Liver (tissue), 9 donors: Measurements from ENCODE around the gene MIA3. TPM values are rescaled to one million over a fixed set of nuclear protein-coding genes. Genes with fewer than 3 reads are reported as not detected.

Source experiments
- DNase-seq: peaks from one replicate; pipeline ENCODE4 v3.0.0-alpha.2; 2017; ENCODE audit warnings: low spot score
- H3K27ac ChIP-seq, 2 donors: one replicate each; pipeline ENCODE4 v1.7.0; 2013; ENCODE audit warnings: inconsistent platforms in 2 of 2, low read length in 2 of 2, control low read depth in 1 of 2, low read depth in 1 of 2, mild to moderate bottlenecking in 1 of 2
- H3K27me3 ChIP-seq, 4 donors: one replicate each; pipeline versions ENCODE4 v1.6.1 to v1.7.0; 2013; ENCODE audit warnings: low read length in 3 of 4, inconsistent platforms in 1 of 4, mild to moderate bottlenecking in 1 of 4, moderate library complexity in 1 of 4; ENCODE audit not compliant: control insufficient read depth in 4 of 4, insufficient read depth in 4 of 4
- H3K36me3 ChIP-seq, 4 donors: one replicate each; pipeline versions ENCODE4 v1.6.1 to v1.7.0; 2013; ENCODE audit warnings: low read length in 3 of 4, mild to moderate bottlenecking in 3 of 4, low read depth in 1 of 4, moderate library complexity in 1 of 4; ENCODE audit not compliant: control insufficient read depth in 4 of 4, insufficient read depth in 3 of 4
- H3K4me1 ChIP-seq, 4 donors: one replicate each; pipeline versions ENCODE4 v1.6.1 to v1.7.0; 2013; ENCODE audit warnings: low read length in 3 of 4, mild to moderate bottlenecking in 3 of 4, moderate library complexity in 1 of 4; ENCODE audit not compliant: control insufficient read depth in 4 of 4, insufficient read depth in 4 of 4
- H3K4me3 ChIP-seq, 3 donors: one replicate each; pipeline versions ENCODE4 v1.6.1 to v1.7.0; 2013; ENCODE audit warnings: low read length in 3 of 3, control low read depth in 1 of 3, low read depth in 1 of 3, mild to moderate bottlenecking in 1 of 3
- H3K9ac ChIP-seq, 2 donors: one replicate each; pipeline ENCODE4 v1.7.0; 2013; ENCODE audit warnings: low read length in 2 of 2, mild to moderate bottlenecking in 2 of 2, moderate library complexity in 2 of 2, control low read depth in 1 of 2, low read depth in 1 of 2
- H3K9me3 ChIP-seq, 4 donors: one replicate each; pipeline versions ENCODE4 v1.6.1 to v1.7.0; 2013; ENCODE audit warnings: low read length in 3 of 4; ENCODE audit not compliant: control insufficient read depth in 4 of 4
- CTCF ChIP-seq: fragments of 150-350 bp; IDR thresholded peaks from 2 replicates; pipeline ENCODE4 v1.5.1; 2017; ENCODE audit warnings: improper control_type of control experiment, low read depth, low read length; ENCODE audit not compliant: missing input control
- EGR1 ChIP-seq, 2 donors: IDR thresholded peaks; 2 replicates each; pipeline ENCODE4 v1.6.1; 2016 to 2018; ENCODE audit warnings: antibody characterized with exemption in 2 of 2, low read depth in 2 of 2
- FOXA1 ChIP-seq: IDR thresholded peaks from 2 replicates; pipeline ENCODE4 v1.6.1; 2016; ENCODE audit warnings: antibody characterized with exemption
- FOXA2 ChIP-seq: IDR thresholded peaks from 2 replicates; pipeline ENCODE4 v1.6.1; 2016; ENCODE audit warnings: antibody characterized with exemption
- HNF4A ChIP-seq, 2 donors: conservative IDR thresholded peaks; 2 replicates each; pipeline ENCODE4 v1.6.1; 2016; ENCODE audit warnings: antibody characterized with exemption in 2 of 2, mild to moderate bottlenecking in 2 of 2
- HNF4G ChIP-seq: IDR thresholded peaks from 2 replicates; pipeline ENCODE4 v1.6.1; 2016; ENCODE audit warnings: antibody characterized with exemption
- JUND ChIP-seq, 2 donors: IDR thresholded peaks; 2 replicates each; pipeline ENCODE4 v1.6.1; 2016; ENCODE audit warnings: antibody characterized with exemption in 2 of 2
- MAX ChIP-seq: IDR thresholded peaks from 2 replicates; pipeline ENCODE4 v1.6.1; 2016; ENCODE audit warnings: antibody characterized with exemption
- NR2F2 ChIP-seq: IDR thresholded peaks from 2 replicates; pipeline ENCODE4 v1.6.1; 2016; ENCODE audit warnings: antibody characterized with exemption
- RAD21 ChIP-seq, 2 donors: IDR thresholded peaks; 2 replicates each; pipeline ENCODE4 v1.6.1; 2016; ENCODE audit warnings: antibody characterized with exemption in 2 of 2, mild to moderate bottlenecking in 2 of 2
- REST ChIP-seq: IDR thresholded peaks from 2 replicates; pipeline ENCODE4 v1.6.1; 2016; ENCODE audit warnings: antibody characterized with exemption, mild to moderate bottlenecking
- RXRA ChIP-seq, 2 donors: IDR thresholded peaks; 2 replicates each; pipeline ENCODE4 v1.6.1; 2017 to 2018; ENCODE audit warnings: antibody characterized with exemption in 2 of 2, mild to moderate bottlenecking in 1 of 2
- SP1 ChIP-seq: IDR thresholded peaks from 2 replicates; pipeline ENCODE4 v1.6.1; 2018; ENCODE audit warnings: antibody characterized with exemption, mild to moderate bottlenecking
- TAF1 ChIP-seq: conservative IDR thresholded peaks from 2 replicates; pipeline ENCODE4 v1.6.1; 2016; ENCODE audit warnings: antibody characterized with exemption, mild to moderate bottlenecking
- YY1 ChIP-seq: IDR thresholded peaks from 2 replicates; pipeline ENCODE4 v1.6.1; 2016; ENCODE audit warnings: antibody characterized with exemption, mild to moderate bottlenecking
- ZBTB33 ChIP-seq: IDR thresholded peaks from 2 replicates; pipeline ENCODE4 v1.6.1; 2016; ENCODE audit warnings: antibody characterized with exemption
- WGBS: extraction: QIAGEN DNeasy Blood & Tissue Kit; methylation state at CpG from one replicate; pipeline ENCODE4 v1.1.7; 2013; 5-methylcytosine and 5-hydroxymethylcytosine counted together
- polyA plus RNA-seq, 2 donors: library from polyadenylated mRNA; stranded (reverse) in 1 of 2; unstranded in 1 of 2; fragments of 200-250 nt in 1 of 2; fragments of >200 nt in 1 of 2; fragmentation: Nextera tagmentation in 1 of 2; extraction: Ambion mirVana in 1 of 2; gene quantifications; one replicate each; pipeline versions ENCODE4 v1.2.1 to v1.2.3, GENCODE V29; 2013 to 2015
- total RNA-seq, 2 donors: library from RNA; depleted of rRNA; stranded (reverse); fragments of >200 nt; gene quantifications; one replicate each; pipeline ENCODE4 v1.2.3, GENCODE V29; 2014
- donor health status: healthy.
- donor health status: healthy.
- donor health status: healthy.
- donor health status: healthy.
- donor health status: healthy.

Gene MIA3
- total and polyA plus RNA-seq, 4 donors: 20.8 to 69.4 (median 32.1) TPM

GRCh38 chr1:222694927-222695326 is 77.0 kb downstream of the MIA3 start:
- Histone ChIP-seq H3K4me1 (no peaks in the 10 kb centered on the region), H3K9me3 (no peaks in the 10 kb centered on the region), H3K9ac (no peak overlapping the region), H3K4me3 (no peak overlapping the region), H3K27ac (no peak overlapping the region), H3K27me3 (no peaks in the 10 kb centered on the region), H3K36me3 (peaks cover 0 to 5% (median 0%) of the 10 kb centered on the region in 4 donors)
- 92% methylated on average over 5 of the region's 5 CpGs for WGBS
- no peak for DNase-seq
- TF ChIP-seq MAX (no peak), JUND (IDR thresholded peaks at IDR 0.05) (no peak), RXRA (IDR thresholded peaks at IDR 0.05) (no peak), HNF4A (conservative IDR thresholded peaks at IDR 0.05) (no peak), CTCF (no peak), YY1 (no peak), REST (no peak), SP1 (no peak), ZBTB33 (no peak), FOXA1 (no peak), HNF4G (no peak), TAF1 (no peak), RAD21 (IDR thresholded peaks at IDR 0.05) (no peak), NR2F2 (no peak), FOXA2 (no peak)

- H3K9ac ChIP-seq: no peak overlapping the region
- H3K4me3 ChIP-seq: no peak overlapping the region
- H3K9me3 ChIP-seq: no peaks in the 10 kb centered on the region
- H3K27ac ChIP-seq: no peak overlapping the region
- WGBS: 96% methylated on average over 8 of the region's 8 CpGs
- no peaks in the 10 kb centered on the region for H3K4me1 ChIP-seq
- DNase-seq: no peak
- TF ChIP-seq EGR1 (IDR thresholded peaks at IDR 0.05; ENCODE audit: low read depth in 2 of 2): no peak
- TF ChIP-seq REST: no peak
- no peaks in the 10 kb centered on the region for H3K27me3 ChIP-seq
- H3K36me3 ChIP-seq: peaks cover 0 to 2% (median 0%) of the 10 kb centered on the region in 4 donors
Observed at GRCh38 chr1:222696741-222697140, 78.8 kb downstream of the MIA3 start.
